Psoas muscle (tissue), 8 donors: ENCODE measurements around the gene TPSAB1. TPM values are rescaled to one million over a fixed set of nuclear protein-coding genes. Genes with fewer than 3 reads are reported as not detected.

Experiments used
- ATAC-seq, 4 donors: fragments of 200-7000 bp; cut with Tn5 transposase; one replicate each; pipeline ENCODE4 v1.9.1; 2020; ENCODE audit warnings: moderate library complexity in 3 of 4, mild to moderate bottlenecking in 2 of 4
- DNase-seq, 2 donors: peaks; one replicate each; pipeline ENCODE4 v3.0.0-alpha.2; 2020
- H3K27ac ChIP-seq: fragments of 200-600 bp; one replicate; pipeline ENCODE4 v1.8.0; 2022
- H3K27me3 ChIP-seq, 3 donors: fragments of 200-600 bp in 1 of 3; one replicate each; pipeline versions ENCODE4 v1.6.1 to v1.8.0; 2013 to 2022; ENCODE audit warnings: low read length in 2 of 3, mild to moderate bottlenecking in 2 of 3, moderate library complexity in 1 of 3; ENCODE audit not compliant: insufficient read depth in 3 of 3
- H3K36me3 ChIP-seq, 2 donors: fragments of 200-600 bp in 1 of 2; one replicate each; pipeline versions ENCODE4 v1.6.1 to v1.8.0; 2013 to 2022; ENCODE audit warnings: low read depth in 1 of 2, mild to moderate bottlenecking in 1 of 2, moderate library complexity in 1 of 2; ENCODE audit not compliant: insufficient read depth in 1 of 2
- H3K4me1 ChIP-seq: fragments of 200-600 bp; one replicate; pipeline ENCODE4 v1.8.0; 2022
- H3K4me3 ChIP-seq: fragments of 200-600 bp; one replicate; pipeline ENCODE4 v1.8.0; 2022; ENCODE audit warnings: mild to moderate bottlenecking
- H3K9me3 ChIP-seq: fragments of 200-600 bp; one replicate; pipeline ENCODE4 v1.8.0; 2022
- WGBS, 3 donors: extraction: QIAGEN DNeasy Blood & Tissue Kit; methylation state at CpG; one replicate each; pipeline versions ENCODE4 v1.1.6 to v1.1.7; 2013; 5-methylcytosine and 5-hydroxymethylcytosine counted together
- intact Hi-C, 2 donors: fragments of 100-400 bp; cut with DNase I; formaldehyde crosslinking; loops; one replicate each; pipeline versions ENCODE4 v1.11.0 to v1.14.2; 2022
- polyA plus RNA-seq, 3 donors: library from polyadenylated mRNA; stranded (reverse); fragments of 200-250 nt; gene quantifications; one replicate each; pipeline ENCODE4 v1.2.3, GENCODE V29; 2013
- total RNA-seq, 4 donors: library from RNA; stranded (reverse); fragmentation: NEBNext Ultra II Directional in 2 of 4; extraction: Animal tissue kit (Norgen Biotek cat#: 25700) in 2 of 4; gene quantifications; one replicate each; pipeline versions ENCODE4 v1.2.1 to v1.2.4, GENCODE V29; 2021 to 2023
- TF ChIP-seq, protein P1 (sequence below): fragments of 200-600 bp; IDR thresholded peaks from one replicate; pipeline ENCODE4 v1.8.0; 2022; ENCODE audit warnings: antibody characterized with exemption
- donor health status: healthy with polysubstance abuse.
- donor health status: DM: no; HTN: no; CAD: no; lungs with moderate emphysema.
- donor health status: Bipolar disorder and iron deficiency.
- donor health status: healthy.
- donor health status: DM: yes; HTN: yes; CAD: no.
- donor health status: DM: no; HTN: no; CAD: no.
- donor health status: DM: no; HTN: no; CAD: no.
- donor health status: DM: yes; HTN: yes; CAD: no.

TPSAB1 gene
- total and polyA plus RNA-seq, 7 donors: 1.3 to 8.9 (median 4.0) TPM

DNA sequence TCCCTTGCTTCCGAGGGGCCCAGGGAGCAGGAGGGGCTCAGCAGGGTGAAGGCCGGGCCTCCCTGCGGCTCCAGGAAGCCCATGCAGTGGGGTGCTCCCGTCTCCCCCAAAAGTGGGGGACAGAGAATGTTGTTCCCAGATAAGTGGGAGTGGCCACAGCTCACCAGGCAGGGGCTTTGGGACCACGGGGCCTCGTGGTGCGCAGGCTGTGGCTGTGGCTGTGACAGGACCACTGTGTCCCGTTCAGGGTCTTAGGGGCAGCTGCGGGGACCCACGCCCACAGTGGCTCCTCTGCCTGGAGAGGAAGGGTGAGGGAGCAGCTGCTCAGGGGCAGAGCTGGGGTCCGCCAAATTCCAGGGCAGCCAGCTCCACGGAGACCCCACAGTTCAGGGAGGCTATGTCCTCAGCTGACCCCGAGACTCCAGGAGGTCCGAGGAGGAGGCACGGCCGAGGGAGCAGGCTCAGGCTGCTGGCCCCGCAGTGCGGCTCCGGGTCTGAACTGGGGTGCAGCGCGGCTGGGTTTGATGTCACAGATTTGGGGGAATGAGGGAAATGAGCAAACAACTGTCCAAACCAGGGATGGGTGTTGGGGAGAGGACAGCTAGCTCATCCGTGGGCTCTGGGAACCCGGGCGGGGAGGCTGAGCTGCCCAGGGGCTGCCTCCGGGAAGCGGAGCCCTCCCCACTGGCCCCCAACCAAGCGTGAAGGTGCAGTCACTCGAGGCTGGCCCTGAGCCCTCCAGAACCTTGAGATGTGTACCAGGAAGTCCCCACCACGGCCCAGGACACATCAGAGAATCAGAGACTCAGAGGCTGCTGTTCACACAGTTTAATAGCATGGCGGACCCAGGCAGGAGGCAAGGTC is 38.8 kb downstream of the TPSAB1 start:
- TF ChIP-seq, protein P1, sequence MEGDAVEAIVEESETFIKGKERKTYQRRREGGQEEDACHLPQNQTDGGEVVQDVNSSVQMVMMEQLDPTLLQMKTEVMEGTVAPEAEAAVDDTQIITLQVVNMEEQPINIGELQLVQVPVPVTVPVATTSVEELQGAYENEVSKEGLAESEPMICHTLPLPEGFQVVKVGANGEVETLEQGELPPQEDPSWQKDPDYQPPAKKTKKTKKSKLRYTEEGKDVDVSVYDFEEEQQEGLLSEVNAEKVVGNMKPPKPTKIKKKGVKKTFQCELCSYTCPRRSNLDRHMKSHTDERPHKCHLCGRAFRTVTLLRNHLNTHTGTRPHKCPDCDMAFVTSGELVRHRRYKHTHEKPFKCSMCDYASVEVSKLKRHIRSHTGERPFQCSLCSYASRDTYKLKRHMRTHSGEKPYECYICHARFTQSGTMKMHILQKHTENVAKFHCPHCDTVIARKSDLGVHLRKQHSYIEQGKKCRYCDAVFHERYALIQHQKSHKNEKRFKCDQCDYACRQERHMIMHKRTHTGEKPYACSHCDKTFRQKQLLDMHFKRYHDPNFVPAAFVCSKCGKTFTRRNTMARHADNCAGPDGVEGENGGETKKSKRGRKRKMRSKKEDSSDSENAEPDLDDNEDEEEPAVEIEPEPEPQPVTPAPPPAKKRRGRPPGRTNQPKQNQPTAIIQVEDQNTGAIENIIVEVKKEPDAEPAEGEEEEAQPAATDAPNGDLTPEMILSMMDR: no peak
- H3K36me3 ChIP-seq: no peaks in the 10 kb centered on the region
- H3K27ac ChIP-seq: no peak overlapping the region
- WGBS, 3 donors: 71 to 81% (median 73%) methylated on average over 28 to 30 of the region's 30 CpGs
- DNase-seq: no peak
- intact Hi-C loops: no loop called here
- H3K4me1 ChIP-seq: no peaks in the 10 kb centered on the region
- no peak overlapping the region for H3K4me3 ChIP-seq
- H3K27me3 ChIP-seq: peaks cover 0 to 73% (median 25%) of the 10 kb centered on the region in 3 donors
- no peaks in the 10 kb centered on the region for H3K9me3 ChIP-seq
- no peak for ATAC-seq

DNA sequence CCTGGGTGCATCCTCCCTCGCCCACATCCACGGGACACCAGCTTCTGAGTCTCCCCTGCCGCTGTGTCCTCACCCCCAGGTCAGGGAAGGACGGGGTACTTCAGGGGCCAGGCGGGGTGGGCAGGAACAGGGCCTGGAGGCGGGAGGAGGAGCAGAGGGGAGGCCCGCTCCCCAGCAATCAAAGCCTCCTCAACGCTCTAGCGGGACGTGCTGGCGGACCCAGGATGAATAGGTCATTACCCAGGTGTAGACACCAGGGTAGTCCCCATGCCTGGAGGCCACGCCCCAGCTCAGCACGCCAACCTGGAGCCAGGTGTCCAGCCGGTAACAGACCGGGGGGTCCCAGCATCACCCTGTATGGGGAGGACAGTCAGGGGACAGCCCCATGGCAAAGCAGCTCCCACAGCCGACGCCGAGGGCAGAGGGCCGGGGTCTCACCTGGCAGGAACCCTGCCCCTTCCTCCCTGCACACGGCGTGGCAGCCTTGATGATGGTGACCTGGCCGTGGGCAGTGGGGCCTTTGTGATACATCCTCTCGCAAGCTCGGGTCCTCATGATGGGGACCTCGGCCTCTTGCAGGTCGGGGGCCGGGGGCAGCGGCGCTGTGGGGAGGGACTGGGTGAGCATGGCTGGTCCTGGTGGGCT is 39.6 kb downstream of the TPSAB1 start:
- Histone ChIP-seq H3K27ac (no peak overlapping the region), H3K27me3 (peaks cover 0 to 74% (median 25%) of the 10 kb centered on the region in 3 donors), H3K4me3 (no peak overlapping the region), H3K4me1 (no peaks in the 10 kb centered on the region), H3K9me3 (no peaks in the 10 kb centered on the region), H3K36me3 (no peaks in the 10 kb centered on the region)
- DNase-seq (no peak), ATAC-seq (no peak)
- TF ChIP-seq, protein P1: no peak
- 77 to 83% (median 79%) methylated on average over 26 to 29 of the region's 29 CpGs for WGBS, 3 donors
- intact Hi-C loops: no loop called here

DNA sequence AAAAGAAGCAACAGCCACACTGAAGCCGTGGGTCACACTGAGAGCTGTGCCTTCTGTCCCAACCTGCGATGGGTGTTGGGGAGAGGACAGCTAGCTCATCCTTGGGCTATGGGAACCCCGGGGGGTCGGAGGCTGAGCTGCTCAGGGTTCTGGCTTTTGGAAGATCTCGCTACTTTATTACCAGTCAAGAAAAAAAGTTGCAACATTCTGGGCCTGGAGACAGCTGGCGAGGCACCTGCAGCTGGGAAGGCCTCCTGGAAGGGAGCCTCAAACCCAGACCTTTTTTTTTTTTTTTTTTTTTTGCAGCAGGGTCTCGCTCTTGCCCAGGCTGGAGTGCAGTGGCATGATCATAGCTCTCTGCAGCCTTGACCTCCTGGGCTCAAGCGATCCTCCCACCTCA is 40.3 kb downstream of the TPSAB1 start:
- WGBS, 3 donors: 34 to 61% (median 42%) methylated on average over 8 of the region's 8 CpGs

DNA sequence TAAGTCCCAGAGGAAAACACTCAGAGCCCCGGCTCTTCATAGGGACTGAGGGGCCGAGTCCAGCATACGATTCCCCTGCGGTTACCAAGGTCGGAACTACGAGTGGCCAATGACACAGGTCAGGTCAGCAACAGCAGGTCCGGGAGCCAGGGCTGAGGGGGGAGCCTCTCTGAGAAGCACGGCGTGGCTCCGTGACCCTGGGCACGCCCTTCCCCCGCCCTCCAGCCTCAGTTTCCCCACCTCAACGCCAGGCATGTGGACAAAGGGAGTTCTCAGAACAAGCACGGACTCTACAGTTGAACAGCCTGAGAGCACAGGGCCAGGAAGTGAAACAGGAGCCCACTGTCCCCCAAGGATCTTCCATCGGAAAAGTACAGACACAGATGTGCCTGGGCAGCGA is 41.0 kb downstream of the TPSAB1 start:
- intact Hi-C loops: no loop called here
- Histone ChIP-seq H3K27ac (no peak overlapping the region), H3K4me1 (no peaks in the 10 kb centered on the region), H3K4me3 (no peak overlapping the region), H3K9me3 (no peaks in the 10 kb centered on the region), H3K36me3 (no peaks in the 10 kb centered on the region), H3K27me3 (peaks cover 0 to 72% (median 22%) of the 10 kb centered on the region in 3 donors)
- no peak for ATAC-seq
- 61 to 66% (median 64%) methylated on average over 16 of the region's 16 CpGs for WGBS, 3 donors
- DNase-seq: no peak
- TF ChIP-seq, protein P1: no peak

More for the DNA sequence above, 40.3 kb downstream of the TPSAB1 start:
- DNase-seq (no peak), ATAC-seq (no peak)
- no peaks in the 10 kb centered on the region for H3K9me3 ChIP-seq
- H3K27me3 ChIP-seq: peaks cover 0 to 73% (median 25%) of the 10 kb centered on the region in 3 donors
- H3K27ac ChIP-seq: no peak overlapping the region
- intact Hi-C loops: no loop called here
- H3K36me3 ChIP-seq: no peaks in the 10 kb centered on the region
- H3K4me1 ChIP-seq: no peaks in the 10 kb centered on the region
- TF ChIP-seq, protein P1: no peak
- H3K4me3 ChIP-seq: no peak overlapping the region
